Esophagus muscularis mucosa (tissue), 3 donors: Measurements from ENCODE around the gene PGBD2.

Experiments used
- CTCF ChIP-seq, 3 experiments: fragments of 200-600 bp in 2 of 3; fragments of 450-650 bp in 1 of 3; sonication (generic) in 2 of 3; IDR thresholded peaks; one replicate each; pipeline ENCODE4 v1.5.1; 2017 to 2019; ENCODE audit warnings: antibody characterized with exemption in 3 of 3, mild to moderate bottlenecking in 2 of 3, moderate library complexity in 1 of 3
- POLR2A ChIP-seq: fragments of 450-650 bp; IDR thresholded peaks from one replicate; pipeline ENCODE4 v1.6.1; 2017; ENCODE audit warnings: antibody characterized with exemption, moderate library complexity, mild to moderate bottlenecking, low read depth
- POLR2AphosphoS5 ChIP-seq, 2 donors: sonication (generic); formaldehyde crosslinking; IDR thresholded peaks; one replicate each; pipeline ENCODE4 v1.6.1; 2017; ENCODE audit warnings: antibody characterized with exemption in 2 of 2

GRCh38 chr1:248873993-248874533 lies 32.0 kb upstream of the PGBD2 start:
- no peak for TF ChIP-seq CTCF (IDR thresholded peaks at IDR 0.05)
- TF ChIP-seq POLR2A, result no peak
- no peak for TF ChIP-seq POLR2AphosphoS5 (IDR thresholded peaks at IDR 0.05)
